Measurements from ENCODE around the gene VAC14. TPM values are rescaled to one million over a fixed set of nuclear protein-coding genes. Genes with fewer than 3 reads are reported as not detected.
A peak's percentile ranks its signal among the peaks of the same experiment; 100 is the strongest.

The VAC14 gene
- total RNA-seq, 4 donors from 2014 or later, result 25.7 to 49.5 (median 40.4) TPM

DNA sequence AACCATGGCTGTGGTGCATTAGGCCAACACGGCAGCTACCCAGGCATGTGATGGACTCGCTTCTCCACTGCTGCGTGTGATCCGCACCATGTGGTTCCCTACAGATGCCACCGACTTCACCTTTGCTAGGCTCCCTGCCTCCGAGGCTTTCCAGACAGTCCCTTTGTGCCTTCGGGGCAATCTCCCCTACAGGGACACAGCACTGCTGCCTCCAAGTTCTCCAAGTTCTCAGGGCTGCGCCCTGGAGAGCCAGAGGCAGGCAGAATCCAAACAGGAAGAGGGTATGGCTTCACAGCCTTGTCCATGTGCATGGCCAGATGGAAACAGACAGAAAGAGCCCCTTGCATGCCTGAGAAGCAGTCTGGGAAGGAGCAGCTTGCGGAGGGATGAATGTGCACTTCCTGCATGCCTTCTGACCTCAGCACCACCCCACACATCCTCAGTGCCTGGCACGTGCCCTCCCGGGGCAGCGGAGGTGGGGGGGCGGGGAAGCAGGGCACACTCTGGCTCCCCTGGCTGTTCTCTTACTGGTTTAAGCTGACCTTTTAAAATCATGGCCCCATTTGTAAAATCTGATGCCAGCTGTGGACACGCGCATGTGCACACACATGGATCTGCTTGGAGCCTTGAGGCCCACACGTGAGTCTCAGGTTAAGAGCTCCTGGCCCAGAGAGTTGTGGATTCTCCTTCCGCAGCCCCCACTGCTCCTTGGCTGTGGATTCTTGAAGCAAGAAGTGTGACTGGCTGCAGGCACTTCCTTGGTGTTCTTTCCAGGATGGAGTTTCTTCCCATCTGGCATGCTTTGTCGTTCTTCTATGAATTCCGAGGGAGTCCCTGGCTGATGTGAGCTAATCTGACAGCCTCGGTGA lies 59.8 kb downstream of the VAC14 start:
- Histone ChIP-seq H3K27ac (peak overlapping the region in 1 of 4 donors; percentile 19), H3K36me3 (peaks cover 0 to 48% (median 0%) of the 10 kb centered on the region in 3 donors), H3K4me3 (no peak overlapping the region), H3K27me3 (no peaks in the 10 kb centered on the region), H3K9me3 (no peaks in the 10 kb centered on the region), H3K4me1 (peaks cover 0 to 52% (median 29%) of the 10 kb centered on the region in 4 donors)
- no peak for DNase-seq (ENCODE audit: low spot score in 2 of 2)
- whole genome bisulfite sequencing, 2 donors, result 76 to 79% methylated on average over 14 to 20 of the region's 20 CpGs
- no peak for TF ChIP-seq POLR2A (IDR thresholded peaks at IDR 0.05)
- no peak for TF ChIP-seq CTCF (IDR thresholded peaks at IDR 0.05)

- TF ChIP-seq CTCF (IDR thresholded peaks at IDR 0.05), result no peak
- no peak for TF ChIP-seq EP300 (IDR thresholded peaks at IDR 0.05)
- TF ChIP-seq POLR2A (IDR thresholded peaks at IDR 0.05), result no peak
- Histone ChIP-seq H3K4me1 (peaks cover 0 to 52% (median 27%) of the 10 kb centered on the region in 4 donors), H3K27me3 (no peaks in the 10 kb centered on the region), H3K9me3 (no peaks in the 10 kb centered on the region), H3K27ac (peak overlapping the region in 2 of 4 donors; percentile 19 to 20), H3K4me3 (no peak overlapping the region), H3K36me3 (peaks cover 0 to 48% (median 0%) of the 10 kb centered on the region in 3 donors)
- no peak for DNase-seq (ENCODE audit: low spot score in 2 of 2)
- 77 to 84% methylated on average over 14 to 16 of the region's 16 CpGs for WGBS, 2 donors
Observed at GRCh38 chr16:70740174-70740913, 60.6 kb downstream of the VAC14 start.

DNA sequence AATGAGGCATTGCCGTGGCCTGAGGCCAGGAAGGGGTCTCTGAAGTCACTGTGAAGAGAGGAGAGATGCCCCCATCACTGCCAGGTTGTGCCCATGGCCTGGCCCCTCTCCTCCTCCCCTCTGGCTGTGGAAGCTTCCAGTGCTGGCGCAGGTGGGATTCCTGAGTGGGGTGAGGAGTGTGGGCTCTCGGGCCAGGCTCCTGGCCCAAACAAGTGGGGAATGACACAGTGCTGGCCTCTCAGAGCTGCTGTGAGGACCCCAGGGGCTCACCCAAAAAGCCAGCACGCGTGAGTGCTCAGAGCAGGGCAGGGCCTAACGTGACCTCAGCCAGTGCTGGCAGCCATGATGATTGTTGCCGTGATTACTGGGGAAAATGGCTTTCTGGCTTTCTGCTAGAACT lies 61.6 kb downstream of the VAC14 start:
- H3K9me3 ChIP-seq, result no peaks in the 10 kb centered on the region
- H3K27me3 ChIP-seq, result no peaks in the 10 kb centered on the region
- no peak for DNase-seq (ENCODE audit: low spot score in 2 of 2)
- peak overlapping the region in 2 of 4 donors; percentile 14 to 86 for H3K27ac ChIP-seq
- H3K4me3 ChIP-seq, result no peak overlapping the region
- H3K4me1 ChIP-seq, result peaks cover 0 to 49% (median 25%) of the 10 kb centered on the region in 4 donors
- H3K36me3 ChIP-seq, result peaks cover 0 to 43% (median 0%) of the 10 kb centered on the region in 3 donors
- TF ChIP-seq POLR2A (IDR thresholded peaks at IDR 0.05), result no peak
- TF ChIP-seq EP300 (IDR thresholded peaks at IDR 0.05), result no peak
- TF ChIP-seq CTCF (IDR thresholded peaks at IDR 0.05), result no peak
- WGBS, 2 donors, result 84 to 90% methylated on average over 5 to 7 of the region's 7 CpGs

- H3K9me3 ChIP-seq, result no peaks in the 10 kb centered on the region
- H3K27me3 ChIP-seq, result no peaks in the 10 kb centered on the region
- peaks cover 0 to 32% (median 0%) of the 10 kb centered on the region in 3 donors for H3K36me3 ChIP-seq
- 54 to 66% methylated on average over 22 of the region's 22 CpGs for WGBS, 2 donors
- DNase-seq (ENCODE audit: low spot score in 2 of 2), result peak in 1 of 2 donors; percentile 26
- no peak overlapping the region for H3K4me3 ChIP-seq
- peak; percentile 47 to 75 (median 67) for TF ChIP-seq CTCF (IDR thresholded peaks at IDR 0.05)
- TF ChIP-seq POLR2A (IDR thresholded peaks at IDR 0.05), result no peak
- H3K4me1 ChIP-seq, result peaks cover 0 to 49% (median 25%) of the 10 kb centered on the region in 4 donors
- H3K27ac ChIP-seq, result peak overlapping the region; percentile 16 to 86 (median 78)
Observed at GRCh38 chr16:70738083-70738977, 62.6 kb downstream of the VAC14 start.
